ENCODE measurements around the gene PODXL.

The PODXL gene

GRCh38 chr7:131522325-131522930, 34.0 kb downstream of the PODXL start:
- TF ChIP-seq, protein P1, sequence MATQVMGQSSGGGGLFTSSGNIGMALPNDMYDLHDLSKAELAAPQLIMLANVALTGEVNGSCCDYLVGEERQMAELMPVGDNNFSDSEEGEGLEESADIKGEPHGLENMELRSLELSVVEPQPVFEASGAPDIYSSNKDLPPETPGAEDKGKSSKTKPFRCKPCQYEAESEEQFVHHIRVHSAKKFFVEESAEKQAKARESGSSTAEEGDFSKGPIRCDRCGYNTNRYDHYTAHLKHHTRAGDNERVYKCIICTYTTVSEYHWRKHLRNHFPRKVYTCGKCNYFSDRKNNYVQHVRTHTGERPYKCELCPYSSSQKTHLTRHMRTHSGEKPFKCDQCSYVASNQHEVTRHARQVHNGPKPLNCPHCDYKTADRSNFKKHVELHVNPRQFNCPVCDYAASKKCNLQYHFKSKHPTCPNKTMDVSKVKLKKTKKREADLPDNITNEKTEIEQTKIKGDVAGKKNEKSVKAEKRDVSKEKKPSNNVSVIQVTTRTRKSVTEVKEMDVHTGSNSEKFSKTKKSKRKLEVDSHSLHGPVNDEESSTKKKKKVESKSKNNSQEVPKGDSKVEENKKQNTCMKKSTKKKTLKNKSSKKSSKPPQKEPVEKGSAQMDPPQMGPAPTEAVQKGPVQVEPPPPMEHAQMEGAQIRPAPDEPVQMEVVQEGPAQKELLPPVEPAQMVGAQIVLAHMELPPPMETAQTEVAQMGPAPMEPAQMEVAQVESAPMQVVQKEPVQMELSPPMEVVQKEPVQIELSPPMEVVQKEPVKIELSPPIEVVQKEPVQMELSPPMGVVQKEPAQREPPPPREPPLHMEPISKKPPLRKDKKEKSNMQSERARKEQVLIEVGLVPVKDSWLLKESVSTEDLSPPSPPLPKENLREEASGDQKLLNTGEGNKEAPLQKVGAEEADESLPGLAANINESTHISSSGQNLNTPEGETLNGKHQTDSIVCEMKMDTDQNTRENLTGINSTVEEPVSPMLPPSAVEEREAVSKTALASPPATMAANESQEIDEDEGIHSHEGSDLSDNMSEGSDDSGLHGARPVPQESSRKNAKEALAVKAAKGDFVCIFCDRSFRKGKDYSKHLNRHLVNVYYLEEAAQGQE (IDR thresholded peaks at IDR 0.05; ENCODE audit: insufficient replicate concordance, low read depth) = no peak
- TF ChIP-seq, protein P2, sequence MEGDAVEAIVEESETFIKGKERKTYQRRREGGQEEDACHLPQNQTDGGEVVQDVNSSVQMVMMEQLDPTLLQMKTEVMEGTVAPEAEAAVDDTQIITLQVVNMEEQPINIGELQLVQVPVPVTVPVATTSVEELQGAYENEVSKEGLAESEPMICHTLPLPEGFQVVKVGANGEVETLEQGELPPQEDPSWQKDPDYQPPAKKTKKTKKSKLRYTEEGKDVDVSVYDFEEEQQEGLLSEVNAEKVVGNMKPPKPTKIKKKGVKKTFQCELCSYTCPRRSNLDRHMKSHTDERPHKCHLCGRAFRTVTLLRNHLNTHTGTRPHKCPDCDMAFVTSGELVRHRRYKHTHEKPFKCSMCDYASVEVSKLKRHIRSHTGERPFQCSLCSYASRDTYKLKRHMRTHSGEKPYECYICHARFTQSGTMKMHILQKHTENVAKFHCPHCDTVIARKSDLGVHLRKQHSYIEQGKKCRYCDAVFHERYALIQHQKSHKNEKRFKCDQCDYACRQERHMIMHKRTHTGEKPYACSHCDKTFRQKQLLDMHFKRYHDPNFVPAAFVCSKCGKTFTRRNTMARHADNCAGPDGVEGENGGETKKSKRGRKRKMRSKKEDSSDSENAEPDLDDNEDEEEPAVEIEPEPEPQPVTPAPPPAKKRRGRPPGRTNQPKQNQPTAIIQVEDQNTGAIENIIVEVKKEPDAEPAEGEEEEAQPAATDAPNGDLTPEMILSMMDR (IDR thresholded peaks at IDR 0.05; ENCODE audit: insufficient read depth, low read length) = no peak
- no peak for TF ChIP-seq POLR2AphosphoS5 (IDR thresholded peaks at IDR 0.05; ENCODE audit: low read depth)
- TF ChIP-seq GABPA (IDR thresholded peaks at IDR 0.05; ENCODE audit: low read depth) = no peak
- no peak for TF ChIP-seq SPI1 (IDR thresholded peaks at IDR 0.05; ENCODE audit: borderline replicate concordance, low read depth)
- Histone ChIP-seq H3K4me3 (replicated peaks; ENCODE audit: insufficient read depth, low read length) (no peak overlapping the region), H3K27ac (replicated peaks) (no peak overlapping the region), H3K27me3 (ENCODE audit: insufficient read depth, poor library complexity, severe bottlenecking) (no peaks in the 10 kb centered on the region)
- DNase-seq (ENCODE audit: low read depth in 1 of 2, low spot score in 1 of 2) = no peak

DNA sequence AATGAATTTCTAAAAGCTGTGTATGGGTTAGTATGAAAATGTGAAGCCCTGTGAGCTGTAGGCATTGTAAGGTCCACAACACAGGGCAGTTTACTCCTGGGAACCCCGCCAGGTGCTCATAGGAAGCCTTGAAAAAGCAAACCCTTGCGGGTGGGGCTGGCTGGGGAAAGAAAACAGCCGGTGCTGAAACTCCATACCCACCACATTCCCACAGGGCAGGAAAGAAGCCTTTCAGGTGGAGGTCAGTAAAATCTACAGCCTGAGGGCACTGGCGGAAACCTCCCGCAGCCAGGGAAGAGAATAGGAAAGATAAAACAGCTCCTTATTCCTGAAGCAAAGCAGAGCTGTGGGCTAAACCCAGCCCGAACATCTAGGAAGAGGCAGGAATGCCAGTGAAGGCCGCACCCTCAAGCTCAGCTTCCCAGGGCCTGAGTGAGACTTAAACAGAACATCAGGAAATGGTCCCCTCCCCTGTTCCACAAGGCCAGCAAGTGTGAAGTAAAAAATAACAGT, 34.7 kb downstream of the PODXL start:
- H3K4me3 ChIP-seq (replicated peaks; ENCODE audit: insufficient read depth, low read length) = no peak overlapping the region
- H3K27ac ChIP-seq (replicated peaks) = no peak overlapping the region
- H3K27me3 ChIP-seq (ENCODE audit: insufficient read depth, poor library complexity, severe bottlenecking) = no peaks in the 10 kb centered on the region
- TF ChIP-seq GABPA (IDR thresholded peaks at IDR 0.05; ENCODE audit: low read depth) = no peak
- TF ChIP-seq POLR2AphosphoS5 (IDR thresholded peaks at IDR 0.05; ENCODE audit: low read depth) = no peak
- TF ChIP-seq, protein P2 (IDR thresholded peaks at IDR 0.05; ENCODE audit: insufficient read depth, low read length) = no peak
- TF ChIP-seq SPI1 (IDR thresholded peaks at IDR 0.05; ENCODE audit: borderline replicate concordance, low read depth) = no peak
- TF ChIP-seq, protein P1 (IDR thresholded peaks at IDR 0.05; ENCODE audit: insufficient replicate concordance, low read depth) = no peak
- DNase-seq (ENCODE audit: low read depth in 1 of 2, low spot score in 1 of 2) = no peak

DNA sequence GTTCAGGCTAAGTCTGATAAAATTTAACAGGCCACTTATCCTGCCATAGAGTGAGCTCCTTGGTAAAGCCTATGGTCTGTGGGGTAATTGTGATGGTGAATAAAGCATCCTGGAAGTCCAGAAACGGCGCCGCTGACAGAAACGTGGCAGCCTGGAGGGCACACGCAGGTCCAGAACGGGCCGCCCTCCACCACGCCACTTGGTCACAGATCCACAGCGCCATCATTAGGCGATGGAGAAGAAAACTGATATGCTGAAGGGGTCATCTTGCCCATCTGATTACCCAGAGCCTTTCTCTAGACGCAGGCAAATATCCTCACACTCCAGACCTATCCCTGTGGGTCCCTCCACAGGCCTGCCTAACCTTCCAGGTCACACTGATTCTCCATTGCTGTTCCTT, 37.8 kb downstream of the PODXL start:
- TF ChIP-seq, protein P2 (IDR thresholded peaks at IDR 0.05; ENCODE audit: insufficient read depth, low read length) = no peak
- TF ChIP-seq SPI1 (IDR thresholded peaks at IDR 0.05; ENCODE audit: borderline replicate concordance, low read depth) (no peak), GABPA (IDR thresholded peaks at IDR 0.05; ENCODE audit: low read depth) (no peak), POLR2AphosphoS5 (IDR thresholded peaks at IDR 0.05; ENCODE audit: low read depth) (no peak)
- TF ChIP-seq, protein P1 (IDR thresholded peaks at IDR 0.05; ENCODE audit: insufficient replicate concordance, low read depth) = no peak
- Histone ChIP-seq H3K4me3 (replicated peaks; ENCODE audit: insufficient read depth, low read length) (no peak overlapping the region), H3K27ac (replicated peaks) (no peak overlapping the region)

More for the DNA sequence above, 37.8 kb downstream of the PODXL start:
- DNase-seq (ENCODE audit: low read depth in 1 of 2, low spot score in 1 of 2) = no peak
- H3K27me3 ChIP-seq (ENCODE audit: insufficient read depth, poor library complexity, severe bottlenecking) = no peaks in the 10 kb centered on the region
